ENCODE data around the gene PLPP3.

PLPP3 gene

DNA sequence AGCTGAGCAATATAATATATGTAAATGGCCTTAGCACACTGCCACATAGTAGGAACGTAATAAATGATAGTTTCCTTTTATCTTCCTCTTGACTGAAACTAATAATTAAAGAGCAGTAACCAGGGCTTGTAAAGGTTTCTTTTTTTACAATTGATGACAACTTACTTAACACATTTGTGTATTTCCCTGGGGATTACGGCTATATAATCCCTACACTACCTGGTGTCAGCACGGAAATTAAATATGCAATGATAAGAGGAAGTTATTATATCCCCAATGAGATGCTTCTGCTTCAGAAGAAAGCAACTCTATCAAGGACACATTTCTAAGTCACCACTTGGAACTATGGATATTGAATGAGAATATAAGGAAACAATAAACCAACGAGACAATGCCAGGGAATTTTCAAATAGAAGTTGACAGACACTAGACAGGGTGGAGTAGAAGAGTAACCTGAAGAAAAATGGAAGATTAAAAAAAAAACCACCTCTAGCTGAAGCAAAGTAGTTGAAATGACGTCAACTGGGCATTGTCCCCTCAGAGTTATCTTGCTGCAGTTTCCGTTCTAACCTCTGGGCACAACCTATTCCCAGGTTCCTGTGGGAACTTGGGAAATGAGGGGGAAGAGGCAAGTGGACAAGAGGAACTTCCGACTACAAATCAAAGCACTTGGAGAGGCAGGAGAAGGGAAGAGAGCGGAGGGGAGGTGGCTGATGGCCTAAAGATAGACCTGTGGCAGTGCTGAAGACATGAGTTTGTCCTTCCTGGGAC lies 66.5 kb downstream of the PLPP3 start:
- Histone ChIP-seq H3K4me1 (ENCODE audit: control insufficient read depth, insufficient read depth, low read length) (peaks cover 23% of the 10 kb centered on the region), H3K27ac (ENCODE audit: insufficient read depth, low read depth, low read length, poor library complexity, severe bottlenecking) (no peak overlapping the region), H3K9me3 (ENCODE audit: control insufficient read depth, low read length) (no peaks in the 10 kb centered on the region), H3K27me3 (ENCODE audit: control insufficient read depth, insufficient read depth, low read length, poor library complexity, severe bottlenecking) (no peaks in the 10 kb centered on the region), H3K36me3 (ENCODE audit: control insufficient read depth, insufficient read depth, low read length) (peaks cover 4% of the 10 kb centered on the region), H3K4me3 (ENCODE audit: insufficient read depth, low read depth, low read length) (no peak overlapping the region)
- 94 to 96% methylated on average over 6 to 8 of the region's 8 CpGs for WGBS, 2 experiments

DNA sequence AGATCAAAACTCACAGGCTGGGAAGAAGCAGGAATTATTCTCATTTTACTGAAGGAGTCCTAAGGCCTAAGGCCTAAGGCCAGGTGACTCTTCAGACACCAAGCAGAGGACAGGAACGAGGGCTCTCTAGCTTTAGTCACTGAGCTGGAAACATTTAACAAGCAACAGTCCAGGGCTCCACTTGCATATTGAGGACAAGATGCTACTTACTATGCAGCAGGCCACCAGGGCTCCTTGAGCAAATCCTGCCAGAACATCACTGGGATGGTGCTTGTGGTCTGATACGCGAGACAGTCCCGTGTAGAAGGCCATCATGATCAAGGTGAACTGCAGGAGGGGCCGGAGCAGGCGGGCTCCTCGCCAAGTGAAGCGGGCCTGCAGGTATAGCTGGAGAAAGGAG lies 67.6 kb downstream of the PLPP3 start:
- 93 to 94% methylated on average over 8 of the region's 8 CpGs for WGBS, 2 experiments
- peaks cover 10% of the 10 kb centered on the region for H3K36me3 ChIP-seq (ENCODE audit: control insufficient read depth, insufficient read depth, low read length)
- no peak overlapping the region for H3K4me3 ChIP-seq (ENCODE audit: insufficient read depth, low read depth, low read length)
- H3K9me3 ChIP-seq (ENCODE audit: control insufficient read depth, low read length) = no peaks in the 10 kb centered on the region
- no peaks in the 10 kb centered on the region for H3K27me3 ChIP-seq (ENCODE audit: control insufficient read depth, insufficient read depth, low read length, poor library complexity, severe bottlenecking)
- no peak overlapping the region for H3K27ac ChIP-seq (ENCODE audit: insufficient read depth, low read depth, low read length, poor library complexity, severe bottlenecking)
- H3K4me1 ChIP-seq (ENCODE audit: control insufficient read depth, insufficient read depth, low read length) = peaks cover 24% of the 10 kb centered on the region

DNA sequence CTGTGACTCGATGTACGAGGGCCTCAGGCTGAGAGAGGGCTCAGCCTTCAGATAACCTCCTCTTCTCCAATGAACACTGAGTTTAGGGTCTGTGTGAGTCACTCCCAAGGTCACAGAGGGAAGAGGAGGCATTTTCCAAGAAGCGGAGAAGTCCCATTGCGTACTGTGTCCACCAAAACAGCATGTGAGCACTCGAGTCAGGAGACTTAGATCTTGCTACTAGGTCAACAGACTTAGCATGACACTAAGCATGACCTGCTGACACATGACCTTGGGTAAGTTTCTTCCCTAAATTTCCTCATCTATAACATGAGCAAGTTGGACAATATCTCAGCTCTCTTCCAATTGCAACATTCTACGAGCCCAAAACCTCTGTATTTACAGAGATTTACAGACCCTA lies 68.0 kb downstream of the PLPP3 start:
- peaks cover 27% of the 10 kb centered on the region for H3K4me1 ChIP-seq (ENCODE audit: control insufficient read depth, insufficient read depth, low read length)
- no peaks in the 10 kb centered on the region for H3K9me3 ChIP-seq (ENCODE audit: control insufficient read depth, low read length)
- WGBS, 2 experiments = 92% methylated on average over 6 of the region's 6 CpGs
- H3K27ac ChIP-seq (ENCODE audit: insufficient read depth, low read depth, low read length, poor library complexity, severe bottlenecking) = no peak overlapping the region
- no peaks in the 10 kb centered on the region for H3K27me3 ChIP-seq (ENCODE audit: control insufficient read depth, insufficient read depth, low read length, poor library complexity, severe bottlenecking)
- H3K36me3 ChIP-seq (ENCODE audit: control insufficient read depth, insufficient read depth, low read length) = peaks cover 10% of the 10 kb centered on the region
- no peak overlapping the region for H3K4me3 ChIP-seq (ENCODE audit: insufficient read depth, low read depth, low read length)

DNA sequence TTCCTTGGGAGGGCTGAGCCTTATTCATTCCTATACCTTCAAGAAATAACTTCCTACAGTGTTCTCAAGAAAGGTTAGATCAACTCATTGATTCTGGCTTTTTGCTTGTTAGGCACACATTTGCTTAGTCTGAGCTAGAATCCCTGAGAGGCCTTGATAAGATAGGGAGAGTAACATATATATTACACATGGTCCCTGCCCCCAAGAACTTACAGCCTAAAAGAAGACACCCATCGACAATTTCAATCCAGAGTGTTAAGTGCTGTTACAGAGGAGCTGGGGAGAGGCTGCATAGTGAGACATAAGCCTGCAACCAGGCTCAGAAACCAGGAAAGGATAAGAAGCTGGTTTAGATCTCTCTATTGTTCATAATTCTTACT lies 68.7 kb downstream of the PLPP3 start:
- Histone ChIP-seq H3K36me3 (ENCODE audit: control insufficient read depth, insufficient read depth, low read length) (peaks cover 13% of the 10 kb centered on the region), H3K27me3 (ENCODE audit: control insufficient read depth, insufficient read depth, low read length, poor library complexity, severe bottlenecking) (no peaks in the 10 kb centered on the region), H3K4me3 (ENCODE audit: insufficient read depth, low read depth, low read length) (peak overlapping the region; percentile 0), H3K4me1 (ENCODE audit: control insufficient read depth, insufficient read depth, low read length) (peaks cover 27% of the 10 kb centered on the region), H3K27ac (ENCODE audit: insufficient read depth, low read depth, low read length, poor library complexity, severe bottlenecking) (peak overlapping the region; percentile 0), H3K9me3 (ENCODE audit: control insufficient read depth, low read length) (no peaks in the 10 kb centered on the region)
- 17 to 60% methylated on average over 1 of the region's 1 CpG for WGBS, 2 experiments

DNA sequence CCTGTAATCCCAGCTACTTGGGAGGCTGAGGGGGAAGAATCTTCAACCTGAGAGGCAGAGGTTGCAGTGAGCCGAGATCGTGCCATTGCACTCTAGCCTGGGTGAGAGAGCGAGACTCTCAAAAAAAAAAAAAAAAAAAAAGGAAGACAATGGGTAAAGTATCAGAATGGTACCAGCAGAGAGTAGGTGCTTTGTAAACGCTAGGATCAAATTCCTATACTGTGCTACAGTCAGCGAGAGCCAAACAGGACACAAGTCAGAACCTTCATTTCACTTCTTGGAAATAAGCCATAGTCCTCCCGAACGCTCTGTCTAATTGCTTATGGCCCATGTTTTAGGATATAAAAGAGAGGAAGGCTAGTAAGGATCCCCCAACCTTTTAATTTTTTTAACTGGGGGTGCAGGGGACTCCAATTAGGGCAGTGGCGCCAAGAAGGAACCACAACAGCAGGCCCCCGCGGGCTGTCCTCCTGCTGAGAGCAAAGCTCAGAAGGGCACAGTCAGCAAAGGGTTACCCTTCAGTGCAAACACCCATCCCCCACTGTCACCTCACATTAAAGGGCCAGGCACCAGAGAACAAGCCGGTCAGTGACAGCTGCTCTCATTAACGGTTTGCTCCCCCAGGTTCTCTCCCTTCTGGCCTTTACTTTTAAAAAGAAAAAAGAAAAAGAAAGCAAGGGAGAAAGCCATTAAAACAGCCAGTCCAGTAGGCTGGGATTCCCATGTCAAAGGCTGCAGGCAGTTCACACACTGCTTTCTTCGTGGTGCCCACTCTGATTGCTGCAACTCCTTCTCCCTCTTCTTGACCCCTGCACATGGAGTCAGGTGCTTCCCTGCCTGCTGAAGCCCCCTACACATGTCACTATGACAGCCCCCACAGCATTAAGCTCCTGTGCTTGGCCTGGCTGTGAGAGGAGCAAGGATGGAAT lies 69.4 kb downstream of the PLPP3 start:
- H3K9me3 ChIP-seq (ENCODE audit: control insufficient read depth, low read length) = no peaks in the 10 kb centered on the region
- WGBS, 2 experiments = 45 to 49% methylated on average over 13 of the region's 13 CpGs
- peaks cover 27% of the 10 kb centered on the region for H3K4me1 ChIP-seq (ENCODE audit: control insufficient read depth, insufficient read depth, low read length)
- no peaks in the 10 kb centered on the region for H3K27me3 ChIP-seq (ENCODE audit: control insufficient read depth, insufficient read depth, low read length, poor library complexity, severe bottlenecking)
- peak overlapping the region; percentile 0 for H3K4me3 ChIP-seq (ENCODE audit: insufficient read depth, low read depth, low read length)
- H3K27ac ChIP-seq (ENCODE audit: insufficient read depth, low read depth, low read length, poor library complexity, severe bottlenecking) = peak overlapping the region; percentile 0
- peaks cover 13% of the 10 kb centered on the region for H3K36me3 ChIP-seq (ENCODE audit: control insufficient read depth, insufficient read depth, low read length)

DNA sequence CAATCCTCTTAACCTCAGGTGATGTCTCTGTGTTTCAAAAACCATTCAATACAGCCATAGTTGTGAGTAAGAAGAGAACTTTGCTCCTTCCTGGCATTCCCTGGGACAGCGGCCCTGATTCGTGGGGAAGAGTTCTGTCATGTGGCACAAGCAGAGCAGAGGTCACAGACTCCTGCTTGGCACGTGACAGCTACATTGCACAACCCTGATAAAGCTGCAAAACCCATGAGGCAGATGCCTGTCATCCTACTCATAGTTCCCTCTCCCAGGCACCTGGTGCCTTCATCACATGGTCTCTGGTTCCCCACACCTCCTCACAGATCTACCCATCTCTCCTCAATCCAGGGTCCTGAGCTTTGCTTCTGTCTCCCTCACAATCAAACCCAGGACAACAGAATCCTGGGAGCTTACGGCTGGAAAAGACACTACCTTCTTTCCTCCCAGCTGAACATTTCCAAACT lies 70.8 kb downstream of the PLPP3 start:
- Histone ChIP-seq H3K9me3 (ENCODE audit: control insufficient read depth, low read length) (no peaks in the 10 kb centered on the region), H3K36me3 (ENCODE audit: control insufficient read depth, insufficient read depth, low read length) (peaks cover 13% of the 10 kb centered on the region), H3K4me1 (ENCODE audit: control insufficient read depth, insufficient read depth, low read length) (peaks cover 27% of the 10 kb centered on the region), H3K4me3 (ENCODE audit: insufficient read depth, low read depth, low read length) (no peak overlapping the region), H3K27ac (ENCODE audit: insufficient read depth, low read depth, low read length, poor library complexity, severe bottlenecking) (no peak overlapping the region), H3K27me3 (ENCODE audit: control insufficient read depth, insufficient read depth, low read length, poor library complexity, severe bottlenecking) (no peaks in the 10 kb centered on the region)
- WGBS, 2 experiments = 91 to 92% methylated on average over 4 of the region's 4 CpGs

DNA sequence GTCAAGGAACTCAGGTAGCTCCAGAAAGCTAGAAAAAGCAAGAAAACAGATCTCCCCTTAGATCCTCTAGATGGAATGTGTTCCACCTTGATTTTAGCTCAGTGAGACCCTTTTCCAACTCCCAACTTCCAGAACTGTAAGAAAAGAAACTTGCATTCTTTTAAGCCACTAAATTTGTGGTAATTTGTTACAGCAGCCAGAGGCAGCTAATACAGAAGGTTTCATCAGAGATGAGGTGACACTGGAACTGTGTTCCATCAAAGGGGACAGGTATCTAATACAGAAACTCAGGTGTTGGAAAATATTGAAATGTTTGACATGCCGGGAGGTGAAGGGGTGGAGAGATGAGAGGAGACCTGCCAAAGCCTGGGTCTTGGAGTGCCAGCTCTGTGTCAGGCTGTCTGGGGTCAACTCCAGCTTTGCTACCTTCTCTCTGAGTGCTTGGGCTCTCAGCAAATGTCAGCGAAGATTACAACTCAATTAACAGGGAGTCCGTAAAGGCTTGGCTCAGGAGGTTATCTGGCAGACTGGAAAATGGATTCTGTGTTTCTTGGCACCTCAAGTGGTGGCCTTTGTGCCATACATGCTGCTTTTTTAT lies 71.3 kb downstream of the PLPP3 start:
- Histone ChIP-seq H3K9me3 (ENCODE audit: control insufficient read depth, low read length) (no peaks in the 10 kb centered on the region), H3K36me3 (ENCODE audit: control insufficient read depth, insufficient read depth, low read length) (peaks cover 13% of the 10 kb centered on the region), H3K4me1 (ENCODE audit: control insufficient read depth, insufficient read depth, low read length) (peaks cover 27% of the 10 kb centered on the region), H3K27ac (ENCODE audit: insufficient read depth, low read depth, low read length, poor library complexity, severe bottlenecking) (no peak overlapping the region), H3K27me3 (ENCODE audit: control insufficient read depth, insufficient read depth, low read length, poor library complexity, severe bottlenecking) (no peaks in the 10 kb centered on the region), H3K4me3 (ENCODE audit: insufficient read depth, low read depth, low read length) (no peak overlapping the region)
- WGBS, 2 experiments = 80 to 84% methylated on average over 3 of the region's 3 CpGs

DNA sequence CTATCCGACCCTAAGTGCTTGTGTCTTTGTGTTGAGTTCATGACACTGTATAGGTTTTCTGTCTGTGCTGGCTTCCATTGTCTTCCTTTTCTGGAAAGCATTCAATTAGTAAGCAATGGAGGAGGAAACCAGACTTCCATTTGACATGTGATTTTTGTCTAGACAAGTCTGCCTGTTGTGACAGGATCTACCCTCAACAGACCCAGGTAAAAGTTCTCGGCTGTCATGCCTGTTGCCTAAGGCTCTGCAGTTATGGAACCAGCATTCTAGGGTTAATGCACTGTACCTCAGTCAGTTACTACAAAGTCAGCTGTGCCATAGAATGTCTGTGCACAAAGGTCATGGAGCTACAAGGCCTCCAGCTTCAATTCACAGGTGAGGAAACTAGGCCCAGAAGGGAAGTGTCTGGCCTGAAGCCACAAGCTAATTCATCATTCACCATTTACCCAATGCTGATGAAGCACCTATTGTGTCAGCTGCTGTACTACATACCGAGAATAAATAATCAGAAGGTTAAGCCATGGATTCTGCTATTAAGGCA lies 72.3 kb downstream of the PLPP3 start:
- Histone ChIP-seq H3K36me3 (ENCODE audit: control insufficient read depth, insufficient read depth, low read length) (peaks cover 19% of the 10 kb centered on the region), H3K27ac (ENCODE audit: insufficient read depth, low read depth, low read length, poor library complexity, severe bottlenecking) (no peak overlapping the region), H3K27me3 (ENCODE audit: control insufficient read depth, insufficient read depth, low read length, poor library complexity, severe bottlenecking) (no peaks in the 10 kb centered on the region), H3K4me1 (ENCODE audit: control insufficient read depth, insufficient read depth, low read length) (peaks cover 27% of the 10 kb centered on the region), H3K9me3 (ENCODE audit: control insufficient read depth, low read length) (no peaks in the 10 kb centered on the region), H3K4me3 (ENCODE audit: insufficient read depth, low read depth, low read length) (no peak overlapping the region)
- WGBS, 2 experiments = 93% methylated on average over 3 of the region's 3 CpGs

DNA sequence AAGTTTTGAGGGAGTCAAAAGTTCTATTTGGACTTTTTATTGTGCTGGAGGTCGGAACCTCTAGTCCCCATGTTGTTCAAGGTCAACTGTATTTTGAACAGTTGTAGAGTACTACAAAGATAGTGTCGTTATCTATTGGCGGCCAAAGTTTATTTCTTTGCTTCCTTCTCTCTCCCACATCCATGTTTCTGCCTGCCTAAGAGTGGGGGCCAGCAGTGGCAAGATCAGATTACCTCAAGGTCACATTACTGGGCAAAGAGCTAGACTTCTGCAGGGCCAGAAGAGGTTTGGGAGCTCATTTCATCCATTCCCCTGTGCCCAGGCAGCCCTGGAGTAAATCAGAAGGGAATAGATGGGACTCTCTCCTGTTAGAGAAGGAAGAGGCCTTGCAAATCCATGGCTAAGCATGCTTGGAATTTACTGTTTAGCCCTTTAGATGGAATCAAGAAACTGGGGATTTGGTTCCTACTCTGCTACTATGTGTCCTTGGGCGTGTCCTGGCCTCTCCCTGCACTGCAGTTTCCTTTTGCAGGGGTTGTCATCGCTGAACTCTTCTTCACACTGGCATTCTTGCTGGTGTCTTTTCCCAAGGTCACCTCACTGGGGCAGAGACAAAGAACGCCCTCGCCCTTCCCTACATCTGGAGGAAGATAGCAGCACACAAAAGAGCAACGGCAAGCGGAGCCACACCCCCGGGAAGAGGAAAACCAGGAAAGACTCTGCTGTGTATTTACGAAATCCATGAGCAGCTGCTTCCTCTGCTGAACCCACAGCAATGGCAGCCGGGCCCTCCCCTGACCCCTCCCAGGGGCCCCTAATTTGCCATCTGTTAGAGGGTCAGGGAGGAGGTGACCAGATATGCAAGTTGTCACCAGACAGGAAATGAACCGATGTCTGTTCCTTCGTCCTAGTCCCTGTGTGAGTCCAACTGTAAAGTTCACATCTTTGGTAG lies 73.3 kb downstream of the PLPP3 start:
- Histone ChIP-seq H3K27ac (ENCODE audit: insufficient read depth, low read depth, low read length, poor library complexity, severe bottlenecking) (no peak overlapping the region), H3K4me3 (ENCODE audit: insufficient read depth, low read depth, low read length) (no peak overlapping the region), H3K9me3 (ENCODE audit: control insufficient read depth, low read length) (no peaks in the 10 kb centered on the region), H3K4me1 (ENCODE audit: control insufficient read depth, insufficient read depth, low read length) (peaks cover 23% of the 10 kb centered on the region), H3K36me3 (ENCODE audit: control insufficient read depth, insufficient read depth, low read length) (peaks cover 19% of the 10 kb centered on the region), H3K27me3 (ENCODE audit: control insufficient read depth, insufficient read depth, low read length, poor library complexity, severe bottlenecking) (no peaks in the 10 kb centered on the region)
- 91 to 92% methylated on average over 14 of the region's 14 CpGs for WGBS, 2 experiments
